Natural killer cell (primary cell): ENCODE data around the gene ZNF44. TPM values are rescaled to one million over a fixed set of nuclear protein-coding genes. Genes with fewer than 3 reads are reported as not detected.

ENCODE experiments used
- ATAC-seq, 3 donors: fragments of 150-1000 bp in 2 of 3; fragments of 200-7000 bp in 1 of 3; cut with Tn5 transposase; 1 replicate in 1 of 3; 2 replicates in 2 of 3; pipeline ENCODE4 v1.10.0; 2021; ENCODE audit warnings: mild to moderate bottlenecking in 2 of 3, moderate library complexity in 2 of 3
- DNase-seq, 2 donors: peaks; one replicate each; pipeline versions ENCODE4 v3.0.0 to v3.0.0-alpha.2; 2013 to 2021; ENCODE audit warnings: mixed read lengths in 1 of 2
- H3K27ac ChIP-seq: one replicate; pipeline ENCODE4 v1.5.1; 2013; ENCODE audit warnings: mild to moderate bottlenecking, low read length
- H3K27me3 ChIP-seq: one replicate; pipeline ENCODE4 v1.6.1; 2013; ENCODE audit warnings: low read length; ENCODE audit not compliant: control insufficient read depth, insufficient read depth
- H3K36me3 ChIP-seq: one replicate; pipeline ENCODE4 v1.6.1; 2013; ENCODE audit warnings: low read length; ENCODE audit not compliant: control insufficient read depth, insufficient read depth
- H3K4me1 ChIP-seq: one replicate; pipeline ENCODE4 v1.6.1; 2013; ENCODE audit warnings: low read length; ENCODE audit not compliant: control insufficient read depth, insufficient read depth
- H3K4me3 ChIP-seq: one replicate; pipeline ENCODE4 v1.5.1; 2013; ENCODE audit warnings: low read length
- H3K9me3 ChIP-seq: one replicate; pipeline ENCODE4 v1.6.1; 2013; ENCODE audit warnings: low read length; ENCODE audit not compliant: control insufficient read depth, insufficient read depth
- H3K27ac Mint-ChIP-seq, 2 donors: one replicate each; pipeline ENCODE4 v1.8.0; 2022; ENCODE audit warnings: mild to moderate bottlenecking in 2 of 2, mixed read lengths in 2 of 2, moderate library complexity in 1 of 2
- H3K27me3 Mint-ChIP-seq, 2 donors: one replicate each; pipeline ENCODE4 v1.8.0; 2022; ENCODE audit warnings: low read depth in 2 of 2, mixed read lengths in 2 of 2
- H3K36me3 Mint-ChIP-seq: one replicate; pipeline ENCODE4 v1.8.0; 2022; ENCODE audit warnings: mixed read lengths
- H3K4me1 Mint-ChIP-seq, 2 donors: one replicate each; pipeline ENCODE4 v1.8.0; 2022; ENCODE audit warnings: mixed read lengths in 2 of 2
- H3K4me3 Mint-ChIP-seq: one replicate; pipeline ENCODE4 v1.8.0; 2022; ENCODE audit warnings: mild to moderate bottlenecking, moderate library complexity, mixed read lengths
- H3K9me3 Mint-ChIP-seq, 2 donors: one replicate each; pipeline ENCODE4 v1.8.0; 2022; ENCODE audit warnings: mixed read lengths in 2 of 2
- WGBS: methylation state at CpG from one replicate; pipeline ENCODE4 v1.1.7; 2013; ENCODE audit warnings: missing lambda C conversion rate; ENCODE audit not compliant: insufficient coverage; 5-methylcytosine and 5-hydroxymethylcytosine counted together
- intact Hi-C: fragments of 100-400 bp; cut with micrococcal nuclease; formaldehyde crosslinking; loops from one replicate; pipeline ENCODE4 v1.14.2; 2022
- total RNA-seq, 4 donors: library from RNA; stranded (reverse); fragments of 120-200 nt in 1 of 4; gene quantifications; one replicate each; pipeline versions ENCODE4 v1.2.3 to v1.2.4, GENCODE V29; 2013 to 2022
- TF ChIP-seq, protein P1 (sequence below): fragments of 200-600 bp; IDR thresholded peaks from one replicate; pipeline ENCODE4 v1.8.0; 2022; ENCODE audit warnings: antibody characterized with exemption

ZNF44 gene
- total RNA-seq, 3 donors from 2014 or later (not counting 1 experiment from before 2014, with no cell fraction given), result 27.3 to 43.1 (median 40.0) TPM

DNA sequence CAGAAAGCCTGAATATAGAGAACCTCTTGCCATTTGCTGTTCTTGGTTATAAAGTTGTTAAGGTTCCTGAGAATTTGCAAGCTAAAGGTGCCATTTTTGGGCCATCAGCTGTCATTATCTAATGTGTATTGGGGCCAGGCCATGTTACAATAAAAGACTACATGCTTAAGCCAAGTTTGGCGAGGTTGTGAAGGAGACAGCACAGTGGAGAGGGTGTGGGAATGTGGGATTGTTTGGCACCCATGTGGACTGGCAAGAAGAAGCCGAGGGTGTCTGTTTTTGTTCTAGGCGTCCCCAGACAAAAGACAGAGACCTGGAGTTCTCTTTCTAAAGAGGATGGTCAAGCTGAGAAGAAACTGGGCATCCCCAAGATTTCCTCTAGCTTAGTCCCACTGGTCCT lies 64.7 kb downstream of the ZNF44 start:
- no peaks in the 10 kb centered on the region for H3K27me3 ChIP-seq
- no peak for ATAC-seq
- Mint-ChIP-seq H3K9me3 (no peaks in the 10 kb centered on the region), H3K27ac (no peak overlapping the region), H3K4me1 (peaks cover 13 to 17% of the 10 kb centered on the region in 2 donors), H3K36me3 (peaks cover 24% of the 10 kb centered on the region), H3K27me3 (no peaks in the 10 kb centered on the region), H3K4me3 (no peak overlapping the region)
- no peak overlapping the region for H3K4me3 ChIP-seq
- intact Hi-C loops, result no loop called here
- H3K4me1 ChIP-seq, result no peaks in the 10 kb centered on the region
- peaks cover 5% of the 10 kb centered on the region for H3K36me3 ChIP-seq
- no peak for DNase-seq
- H3K9me3 ChIP-seq, result peaks cover 2% of the 10 kb centered on the region
- 93% methylated on average over 3 of the region's 3 CpGs for WGBS
- TF ChIP-seq, protein P1, sequence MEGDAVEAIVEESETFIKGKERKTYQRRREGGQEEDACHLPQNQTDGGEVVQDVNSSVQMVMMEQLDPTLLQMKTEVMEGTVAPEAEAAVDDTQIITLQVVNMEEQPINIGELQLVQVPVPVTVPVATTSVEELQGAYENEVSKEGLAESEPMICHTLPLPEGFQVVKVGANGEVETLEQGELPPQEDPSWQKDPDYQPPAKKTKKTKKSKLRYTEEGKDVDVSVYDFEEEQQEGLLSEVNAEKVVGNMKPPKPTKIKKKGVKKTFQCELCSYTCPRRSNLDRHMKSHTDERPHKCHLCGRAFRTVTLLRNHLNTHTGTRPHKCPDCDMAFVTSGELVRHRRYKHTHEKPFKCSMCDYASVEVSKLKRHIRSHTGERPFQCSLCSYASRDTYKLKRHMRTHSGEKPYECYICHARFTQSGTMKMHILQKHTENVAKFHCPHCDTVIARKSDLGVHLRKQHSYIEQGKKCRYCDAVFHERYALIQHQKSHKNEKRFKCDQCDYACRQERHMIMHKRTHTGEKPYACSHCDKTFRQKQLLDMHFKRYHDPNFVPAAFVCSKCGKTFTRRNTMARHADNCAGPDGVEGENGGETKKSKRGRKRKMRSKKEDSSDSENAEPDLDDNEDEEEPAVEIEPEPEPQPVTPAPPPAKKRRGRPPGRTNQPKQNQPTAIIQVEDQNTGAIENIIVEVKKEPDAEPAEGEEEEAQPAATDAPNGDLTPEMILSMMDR, result no peak
- H3K27ac ChIP-seq, result no peak overlapping the region

DNA sequence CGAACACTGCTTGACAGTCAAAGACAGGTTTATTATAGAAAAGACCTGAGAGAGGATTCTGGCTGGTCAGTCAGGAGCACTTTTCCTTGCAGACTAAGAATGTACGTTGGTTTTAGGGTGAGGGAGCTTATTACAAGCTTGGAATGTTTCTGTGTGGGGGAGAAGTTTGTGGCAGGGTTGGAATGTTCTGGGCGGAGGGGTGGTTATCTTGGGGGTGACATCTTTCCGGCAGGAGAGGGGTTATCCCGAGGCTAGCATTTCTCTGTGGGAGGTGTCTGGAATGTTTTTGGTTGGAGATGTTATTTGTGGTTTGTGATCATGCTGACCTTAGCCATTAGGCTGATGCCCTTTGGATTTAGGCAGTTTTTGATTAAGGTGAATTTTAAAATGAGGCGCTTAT lies 70.0 kb downstream of the ZNF44 start:
- no peak overlapping the region for H3K27ac ChIP-seq
- H3K4me3 ChIP-seq, result no peak overlapping the region
- WGBS, result 97% methylated on average over 6 of the region's 6 CpGs
- TF ChIP-seq, protein P1, result no peak
- no peak overlapping the region for H3K27ac Mint-ChIP-seq
- no peak for ATAC-seq
- no peak for DNase-seq
- no peaks in the 10 kb centered on the region for H3K4me1 Mint-ChIP-seq
- peaks cover 8% of the 10 kb centered on the region for H3K9me3 ChIP-seq
- intact Hi-C loops, result no loop called here
- H3K36me3 ChIP-seq, result no peaks in the 10 kb centered on the region
- H3K27me3 ChIP-seq, result no peaks in the 10 kb centered on the region
- H3K36me3 Mint-ChIP-seq, result peaks cover 8% of the 10 kb centered on the region
- H3K27me3 Mint-ChIP-seq, result no peaks in the 10 kb centered on the region
- no peaks in the 10 kb centered on the region for H3K9me3 Mint-ChIP-seq
- no peak overlapping the region for H3K4me3 Mint-ChIP-seq
- no peaks in the 10 kb centered on the region for H3K4me1 ChIP-seq

DNA sequence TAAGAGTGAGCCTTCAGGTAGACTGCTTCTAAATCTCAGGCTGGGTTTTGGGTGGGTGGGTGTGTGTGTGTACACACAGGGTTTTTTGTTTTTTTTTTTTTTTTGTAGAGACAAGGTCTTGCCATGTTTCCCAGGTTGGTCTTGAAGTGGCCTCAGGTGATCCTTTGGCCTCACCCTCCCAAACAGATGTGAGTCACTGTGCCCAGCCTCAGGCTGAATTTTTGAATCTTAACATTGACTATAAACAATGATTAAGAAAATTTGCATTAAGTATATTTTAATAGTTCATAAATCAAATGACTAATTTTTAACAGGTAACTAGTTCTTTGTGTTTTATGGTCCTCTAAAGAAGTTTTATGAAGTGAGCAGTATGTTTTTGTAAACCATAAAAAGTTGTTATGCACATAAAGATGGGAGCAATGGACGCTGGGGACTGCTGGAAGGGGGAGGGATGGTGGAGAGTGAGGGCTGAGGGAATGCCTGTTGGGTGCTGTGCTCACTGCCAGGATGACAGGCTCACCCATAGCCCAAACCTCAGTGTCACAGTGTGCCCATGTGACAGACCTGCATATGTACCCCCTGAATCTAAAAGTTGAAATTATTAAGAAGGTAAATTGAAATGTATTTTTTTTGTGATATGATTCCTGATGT lies 71.6 kb downstream of the ZNF44 start:
- Mint-ChIP-seq H3K4me1 (no peaks in the 10 kb centered on the region), H3K36me3 (peaks cover 10% of the 10 kb centered on the region), H3K27ac (no peak overlapping the region), H3K27me3 (no peaks in the 10 kb centered on the region), H3K4me3 (no peak overlapping the region), H3K9me3 (peaks cover 4% of the 10 kb centered on the region in 2 donors)
- intact Hi-C loops, result no loop called here
- no peak for DNase-seq
- no peaks in the 10 kb centered on the region for H3K27me3 ChIP-seq
- TF ChIP-seq, protein P1, result no peak
- H3K9me3 ChIP-seq, result peaks cover 9% of the 10 kb centered on the region
- no peak for ATAC-seq
- H3K36me3 ChIP-seq, result no peaks in the 10 kb centered on the region
- H3K27ac ChIP-seq, result no peak overlapping the region
- H3K4me3 ChIP-seq, result no peak overlapping the region
- H3K4me1 ChIP-seq, result no peaks in the 10 kb centered on the region
- 89% methylated on average over 1 of the region's 1 CpG for WGBS

Other genes with a start within 250 kb of the ZNF44 start
- gene ZNF878, start 241.9 kb downstream of the ZNF44 start, total RNA-seq, result under 1 TPM in 2 of 3 donors, not detected in 1; 0.20 to 0.54 TPM
- 10 to 100 TPM; 12.1 to 36.2 (median 27.4) TPM for gene ZNF844, start 230.2 kb downstream of the ZNF44 start, total RNA-seq
- gene ZNF20, start 154.5 kb downstream of the ZNF44 start, total RNA-seq, result 1 to 10 TPM; 4.2 to 9.0 (median 4.6) TPM
- 1 to 10 TPM; 3.1 to 7.9 (median 4.4) TPM for gene ZNF625, start 138.1 kb downstream of the ZNF44 start, total RNA-seq
- 10 to 100 TPM; 31.5 to 47.7 (median 39.8) TPM for gene ZNF136, start 131.8 kb downstream of the ZNF44 start, total RNA-seq
- under 1 TPM; 0.78 to 1.00 (median 0.80) TPM for gene ZNF563, start 38.8 kb upstream of the ZNF44 start, total RNA-seq
- gene ZNF442, start 70.8 kb upstream of the ZNF44 start, total RNA-seq, result 1 to 10 TPM; 1.4 to 3.4 (median 2.8) TPM
- 1 to 10 TPM; 2.8 to 7.5 (median 4.6) TPM for gene ZNF799, start 106.4 kb upstream of the ZNF44 start, total RNA-seq
- 1 to 10 TPM; 3.5 to 6.1 (median 3.9) TPM for gene ZNF443, start 146.1 kb upstream of the ZNF44 start, total RNA-seq
- 1 to 10 TPM; 4.1 to 4.7 (median 4.1) TPM for gene ZNF709, start 189.9 kb upstream of the ZNF44 start, total RNA-seq